Ishikawa (cell line): ENCODE data around the gene PNPLA3.

Source experiments
- CEBPB ChIP-seq: IDR thresholded peaks from 2 replicates; pipeline ENCODE4 v1.6.1; 2012
- CREB1 ChIP-seq: IDR thresholded peaks from 2 replicates; pipeline ENCODE4 v1.6.1; 2012; ENCODE audit warnings: low read depth
- EGR1 ChIP-seq: IDR thresholded peaks from 2 replicates; pipeline ENCODE4 v1.6.1; 2012
- EP300 ChIP-seq: IDR thresholded peaks from 2 replicates; pipeline ENCODE4 v1.6.1; 2012; ENCODE audit warnings: borderline replicate concordance
- FOXM1 ChIP-seq: IDR thresholded peaks from 2 replicates; pipeline ENCODE4 v1.6.1; 2012; ENCODE audit warnings: low read depth, borderline replicate concordance
- NFIC ChIP-seq: IDR thresholded peaks from 2 replicates; pipeline ENCODE4 v1.6.1; 2012
- RAD21 ChIP-seq: IDR thresholded peaks from 2 replicates; pipeline ENCODE4 v1.6.1; 2012; ENCODE audit warnings: low read depth
- TAF1 ChIP-seq: IDR thresholded peaks from 2 replicates; pipeline ENCODE4 v1.6.1; 2012; ENCODE audit warnings: low read depth, mild to moderate bottlenecking
- TCF12 ChIP-seq: IDR thresholded peaks from 2 replicates; pipeline ENCODE4 v1.6.1; 2012; ENCODE audit warnings: low read depth
- TEAD4 ChIP-seq: IDR thresholded peaks from 2 replicates; pipeline ENCODE4 v1.6.1; 2012
- YY1 ChIP-seq: IDR thresholded peaks from 2 replicates; pipeline ENCODE4 v1.6.1; 2012; ENCODE audit warnings: low read depth
- ZBTB7A ChIP-seq: IDR thresholded peaks from 2 replicates; pipeline ENCODE4 v1.6.1; 2012; ENCODE audit warnings: low read depth
- TF ChIP-seq, protein P1 (sequence below): IDR thresholded peaks from 2 replicates; pipeline ENCODE4 v1.6.1; 2012
- TF ChIP-seq, protein P2 (sequence below): IDR thresholded peaks from 2 replicates; pipeline ENCODE4 v1.6.1; 2012
- TF ChIP-seq, protein P3 (sequence below): IDR thresholded peaks from 2 replicates; pipeline ENCODE4 v1.6.1; 2012; ENCODE audit warnings: low read depth, mild to moderate bottlenecking

Gene PNPLA3

DNA sequence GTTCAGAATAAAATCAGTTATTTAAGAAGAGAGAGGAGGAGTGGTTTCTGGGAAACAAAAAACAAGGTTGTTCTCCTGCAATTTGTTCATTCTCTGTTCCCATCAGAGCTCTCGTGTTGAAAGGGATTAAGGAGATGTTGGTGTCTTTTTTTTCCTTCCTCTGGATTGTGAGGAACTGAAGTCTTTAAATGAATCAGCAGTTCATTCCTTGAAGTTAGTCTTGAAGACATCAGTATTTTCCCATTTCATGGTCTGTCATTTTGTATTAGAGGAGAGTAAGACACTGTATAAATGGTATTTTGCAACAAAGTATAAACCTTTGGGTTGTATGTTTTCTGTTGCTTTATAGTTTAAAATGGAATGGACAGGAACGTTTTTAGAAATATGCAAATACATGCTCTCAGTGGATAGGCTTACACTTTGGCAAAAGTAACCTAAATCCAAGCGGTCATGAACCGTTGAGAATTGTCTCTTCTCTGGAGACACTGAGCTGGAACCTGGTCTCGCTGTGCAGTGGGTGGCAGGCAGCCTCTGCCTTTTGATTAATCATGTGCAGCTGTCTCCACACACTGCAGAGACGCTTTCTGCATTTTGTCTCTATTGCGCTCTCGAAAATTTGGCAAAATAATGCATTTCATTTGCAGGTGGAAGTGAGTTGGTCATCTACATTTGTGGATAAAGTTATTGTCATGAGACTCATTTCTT, 64.7 kb downstream of the PNPLA3 start:
- TF ChIP-seq EGR1: no peak

DNA sequence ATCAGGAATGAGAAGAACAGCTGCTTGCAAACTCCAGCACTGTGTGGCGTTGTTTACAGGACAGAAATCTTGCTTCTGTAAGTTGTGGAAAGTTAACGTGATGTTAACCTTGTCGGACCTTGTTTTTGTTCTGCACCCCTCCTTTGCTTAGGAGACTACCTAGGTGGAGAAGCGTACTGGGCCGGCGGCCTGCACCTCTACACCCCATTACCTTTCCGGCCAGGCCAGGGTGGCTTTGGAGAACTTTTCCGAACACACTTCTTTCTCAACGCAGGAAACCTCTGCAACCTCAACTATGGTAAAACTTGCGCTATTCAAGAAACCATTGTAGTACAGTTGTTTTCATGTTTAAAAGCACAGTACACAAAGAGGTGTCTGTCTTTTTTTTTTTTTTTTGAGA, 65.4 kb downstream of the PNPLA3 start:
- TF ChIP-seq TAF1 (no peak), FOXM1 (no peak), YY1 (no peak), NFIC (no peak), EP300 (no peak), TCF12 (no peak), CREB1 (no peak), ZBTB7A (no peak), CEBPB (no peak), RAD21 (no peak), TEAD4 (no peak)
- TF ChIP-seq, protein P1, sequence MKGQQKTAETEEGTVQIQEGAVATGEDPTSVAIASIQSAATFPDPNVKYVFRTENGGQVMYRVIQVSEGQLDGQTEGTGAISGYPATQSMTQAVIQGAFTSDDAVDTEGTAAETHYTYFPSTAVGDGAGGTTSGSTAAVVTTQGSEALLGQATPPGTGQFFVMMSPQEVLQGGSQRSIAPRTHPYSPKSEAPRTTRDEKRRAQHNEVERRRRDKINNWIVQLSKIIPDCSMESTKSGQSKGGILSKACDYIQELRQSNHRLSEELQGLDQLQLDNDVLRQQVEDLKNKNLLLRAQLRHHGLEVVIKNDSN: no peak
- TF ChIP-seq, protein P2, sequence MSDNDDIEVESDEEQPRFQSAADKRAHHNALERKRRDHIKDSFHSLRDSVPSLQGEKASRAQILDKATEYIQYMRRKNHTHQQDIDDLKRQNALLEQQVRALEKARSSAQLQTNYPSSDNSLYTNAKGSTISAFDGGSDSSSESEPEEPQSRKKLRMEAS: no peak

DNA sequence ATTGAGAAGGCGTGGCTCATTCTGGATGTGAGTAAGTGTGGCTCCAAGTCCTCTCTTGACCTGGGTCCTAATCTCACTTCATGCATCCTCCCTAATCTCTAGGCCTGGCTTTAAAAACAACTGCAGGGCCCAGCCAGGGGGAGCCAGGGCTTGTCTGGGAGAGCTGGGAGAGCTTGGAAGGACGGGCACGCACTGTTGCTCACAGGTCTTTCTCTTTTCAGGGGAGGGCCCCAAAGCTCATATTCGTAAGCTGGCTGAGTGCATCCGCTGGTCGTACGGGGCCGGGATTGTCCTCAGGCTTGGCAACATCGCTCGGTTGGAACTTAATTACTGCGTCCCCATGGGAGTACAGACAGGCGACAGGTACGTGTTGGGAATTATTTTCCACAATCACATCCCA, 66.4 kb downstream of the PNPLA3 start:
- no peak for TF ChIP-seq ZBTB7A
- TF ChIP-seq EGR1: no peak
- TF ChIP-seq, protein P1: no peak
- TF ChIP-seq EP300: no peak
- no peak for TF ChIP-seq TEAD4
- no peak for TF ChIP-seq NFIC
- TF ChIP-seq YY1: no peak
- no peak for TF ChIP-seq FOXM1
- TF ChIP-seq CEBPB: no peak
- TF ChIP-seq CREB1: no peak
- no peak for TF ChIP-seq RAD21

DNA sequence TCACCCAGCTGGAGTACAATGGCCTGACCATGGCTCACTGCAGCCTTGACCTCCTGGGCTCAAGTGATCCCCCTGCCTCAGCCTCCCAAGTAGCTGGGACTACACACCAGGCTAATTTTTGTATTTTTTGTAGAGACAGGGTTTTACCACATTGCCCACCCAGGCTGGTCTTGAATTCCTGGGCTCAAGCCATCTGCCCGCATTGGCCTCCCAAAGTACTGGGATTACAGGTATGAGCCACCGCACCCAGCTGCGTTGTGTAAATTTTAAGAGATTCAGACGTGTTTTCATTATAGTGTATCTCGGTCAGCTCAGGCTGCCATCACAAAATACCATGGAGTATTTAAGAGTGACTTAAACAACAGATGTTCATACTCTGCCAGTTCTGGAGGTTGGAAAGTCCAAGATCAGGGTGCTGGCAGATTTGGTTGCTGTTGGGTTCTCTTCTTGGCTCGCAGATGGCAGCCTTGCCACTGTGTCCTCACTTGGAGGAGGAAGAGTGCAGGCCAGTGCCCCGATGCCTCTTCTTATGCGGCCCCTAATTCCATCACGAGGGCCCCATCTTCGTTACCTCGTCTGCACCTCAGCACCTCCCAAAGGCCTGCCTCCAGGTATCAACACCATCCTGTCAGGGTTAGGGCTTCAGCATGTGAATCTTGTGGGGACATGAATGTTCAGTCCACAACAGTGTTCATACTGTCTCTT, 67.9 kb downstream of the PNPLA3 start:
- TF ChIP-seq EP300 (no peak), CEBPB (no peak), TAF1 (no peak), YY1 (no peak)

DNA sequence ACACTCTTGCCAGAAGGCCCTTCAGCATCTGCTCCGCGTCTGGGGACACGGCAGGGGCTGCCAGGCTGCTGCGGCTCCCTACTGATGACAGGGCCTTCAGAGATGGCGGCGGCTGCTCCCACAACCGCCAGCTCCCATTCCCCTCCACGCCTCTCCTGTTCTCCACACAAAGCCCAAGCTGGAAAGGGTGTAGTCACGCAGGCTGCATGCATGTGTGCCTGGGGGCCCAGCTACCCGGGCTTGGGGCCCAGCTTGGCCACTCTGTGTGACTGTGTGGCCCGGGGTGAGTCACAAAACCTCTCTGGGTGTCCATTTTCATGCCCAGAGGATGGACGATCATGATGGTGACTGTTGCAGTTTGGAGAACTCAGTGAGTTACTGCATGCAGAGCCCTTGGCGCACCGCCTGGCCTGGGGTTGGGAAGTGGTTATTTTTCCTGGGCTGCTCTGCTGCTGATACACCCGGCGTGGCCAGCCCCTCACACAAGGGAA, 68.8 kb downstream of the PNPLA3 start:
- TF ChIP-seq, protein P3, sequence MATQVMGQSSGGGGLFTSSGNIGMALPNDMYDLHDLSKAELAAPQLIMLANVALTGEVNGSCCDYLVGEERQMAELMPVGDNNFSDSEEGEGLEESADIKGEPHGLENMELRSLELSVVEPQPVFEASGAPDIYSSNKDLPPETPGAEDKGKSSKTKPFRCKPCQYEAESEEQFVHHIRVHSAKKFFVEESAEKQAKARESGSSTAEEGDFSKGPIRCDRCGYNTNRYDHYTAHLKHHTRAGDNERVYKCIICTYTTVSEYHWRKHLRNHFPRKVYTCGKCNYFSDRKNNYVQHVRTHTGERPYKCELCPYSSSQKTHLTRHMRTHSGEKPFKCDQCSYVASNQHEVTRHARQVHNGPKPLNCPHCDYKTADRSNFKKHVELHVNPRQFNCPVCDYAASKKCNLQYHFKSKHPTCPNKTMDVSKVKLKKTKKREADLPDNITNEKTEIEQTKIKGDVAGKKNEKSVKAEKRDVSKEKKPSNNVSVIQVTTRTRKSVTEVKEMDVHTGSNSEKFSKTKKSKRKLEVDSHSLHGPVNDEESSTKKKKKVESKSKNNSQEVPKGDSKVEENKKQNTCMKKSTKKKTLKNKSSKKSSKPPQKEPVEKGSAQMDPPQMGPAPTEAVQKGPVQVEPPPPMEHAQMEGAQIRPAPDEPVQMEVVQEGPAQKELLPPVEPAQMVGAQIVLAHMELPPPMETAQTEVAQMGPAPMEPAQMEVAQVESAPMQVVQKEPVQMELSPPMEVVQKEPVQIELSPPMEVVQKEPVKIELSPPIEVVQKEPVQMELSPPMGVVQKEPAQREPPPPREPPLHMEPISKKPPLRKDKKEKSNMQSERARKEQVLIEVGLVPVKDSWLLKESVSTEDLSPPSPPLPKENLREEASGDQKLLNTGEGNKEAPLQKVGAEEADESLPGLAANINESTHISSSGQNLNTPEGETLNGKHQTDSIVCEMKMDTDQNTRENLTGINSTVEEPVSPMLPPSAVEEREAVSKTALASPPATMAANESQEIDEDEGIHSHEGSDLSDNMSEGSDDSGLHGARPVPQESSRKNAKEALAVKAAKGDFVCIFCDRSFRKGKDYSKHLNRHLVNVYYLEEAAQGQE: no peak
- TF ChIP-seq, protein P1: no peak
- TF ChIP-seq TCF12 (no peak), RAD21 (no peak), NFIC (no peak), FOXM1 (no peak), TAF1 (no peak), YY1 (no peak), TEAD4 (no peak), CEBPB (no peak), EP300 (no peak), ZBTB7A (no peak), CREB1 (no peak)
- TF ChIP-seq, protein P2: no peak

DNA sequence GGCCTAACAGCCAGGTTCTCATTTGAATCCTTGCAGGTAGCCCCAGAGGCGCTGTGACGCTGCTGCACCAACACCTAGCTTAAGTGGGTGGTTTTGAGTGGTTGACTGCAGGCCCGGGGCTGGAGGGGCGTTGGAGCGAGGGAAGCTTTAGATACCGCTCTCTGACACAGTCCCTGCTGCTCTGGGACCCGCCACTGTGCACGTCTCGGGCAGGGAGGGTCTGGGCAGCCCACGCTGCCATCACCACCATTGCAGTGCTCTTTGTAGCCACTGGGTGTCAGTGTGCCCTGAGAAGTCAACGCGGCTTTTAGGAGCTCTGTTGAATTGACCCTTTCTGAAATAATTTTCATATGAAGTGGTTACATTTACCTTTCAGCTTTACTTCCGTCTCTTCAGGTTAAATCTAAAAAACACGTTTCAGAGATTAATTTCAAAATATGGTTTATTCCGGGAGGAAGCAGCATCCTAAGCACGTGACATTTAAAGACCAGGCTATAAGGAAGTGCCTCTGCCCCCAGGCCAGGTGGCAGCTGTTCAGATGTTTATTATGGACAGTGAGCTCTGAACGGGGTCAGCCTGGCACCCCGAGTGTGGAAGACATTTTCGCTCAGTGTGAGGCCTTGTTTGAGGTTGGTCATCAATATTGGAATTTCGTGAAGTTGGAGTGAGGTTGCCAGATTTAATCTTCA, 69.6 kb downstream of the PNPLA3 start:
- no peak for TF ChIP-seq NFIC
- no peak for TF ChIP-seq EGR1
- no peak for TF ChIP-seq ZBTB7A
- TF ChIP-seq RAD21: peak; percentile 72
- no peak for TF ChIP-seq EP300
- TF ChIP-seq TCF12: no peak
- TF ChIP-seq, protein P1: no peak
